Astrocyte (in vitro differentiated cells and primary cell): Measurements from ENCODE around the gene CBARP. TPM values are rescaled to one million over a fixed set of nuclear protein-coding genes. Genes with fewer than 3 reads are reported as not detected.

Source experiments
- DNase-seq: peaks from one replicate; pipeline ENCODE4 v3.0.0-alpha.2; 2010; ENCODE audit warnings: low read depth
- FAIRE-seq: peaks from 2 replicates; lab custom pipeline; 2011; peaks lifted over from hg19 to GRCh38; lab: Jason Lieb, UNC
- H2AFZ ChIP-seq: 2 replicates; pipeline ENCODE4 v1.6.0; 2012; ENCODE audit warnings: low read depth, low read length, inconsistent platforms
- H3K27ac ChIP-seq: 2 replicates; pipeline ENCODE4 v1.5.1; 2011; ENCODE audit warnings: low read depth, low read length, inconsistent platforms
- H3K27me3 ChIP-seq: 2 replicates; pipeline ENCODE4 v1.6.0; 2011; ENCODE audit warnings: low read length, inconsistent platforms; ENCODE audit not compliant: insufficient read depth
- H3K36me3 ChIP-seq: 2 replicates; pipeline ENCODE4 v1.5.1; 2011; ENCODE audit warnings: low read length, inconsistent platforms; ENCODE audit not compliant: insufficient read depth
- H3K4me1 ChIP-seq: 2 replicates; pipeline ENCODE4 v1.5.1; 2011; ENCODE audit warnings: low read length, inconsistent platforms; ENCODE audit not compliant: insufficient read depth
- H3K4me2 ChIP-seq: 2 replicates; pipeline ENCODE4 v1.6.0; 2012; ENCODE audit warnings: low read length, inconsistent platforms
- H3K4me3 ChIP-seq: 2 replicates; pipeline ENCODE4 v1.5.1; 2011; ENCODE audit warnings: low read depth, mild to moderate bottlenecking, low read length, inconsistent platforms; ENCODE audit not compliant: insufficient read depth
- H3K79me2 ChIP-seq: 2 replicates; pipeline ENCODE4 v1.6.0; 2012; ENCODE audit warnings: mild to moderate bottlenecking, low read length, inconsistent platforms; ENCODE audit not compliant: insufficient read depth
- H3K9ac ChIP-seq: 2 replicates; pipeline ENCODE4 v1.6.0; 2012; ENCODE audit warnings: mild to moderate bottlenecking, low read length, inconsistent platforms
- H3K9me3 ChIP-seq: 2 replicates; pipeline ENCODE4 v1.5.1; 2012; ENCODE audit warnings: low read depth, mild to moderate bottlenecking, low read length, inconsistent platforms; ENCODE audit not compliant: insufficient read depth
- H4K20me1 ChIP-seq: 2 replicates; pipeline ENCODE4 v1.6.0; 2012; ENCODE audit warnings: low read length, inconsistent platforms; ENCODE audit not compliant: insufficient read depth
- H3K27ac Mint-ChIP-seq: one replicate; pipeline ENCODE4 v1.8.0; 2021; ENCODE audit warnings: mild to moderate bottlenecking, mixed read lengths; ENCODE audit not compliant: unreplicated experiment
- H3K27me3 Mint-ChIP-seq: one replicate; pipeline ENCODE4 v1.8.0; 2021; ENCODE audit warnings: low read depth, mixed read lengths; ENCODE audit not compliant: unreplicated experiment
- H3K36me3 Mint-ChIP-seq: one replicate; pipeline ENCODE4 v1.8.0; 2021; ENCODE audit warnings: low read depth, mixed read lengths; ENCODE audit not compliant: unreplicated experiment
- H3K4me1 Mint-ChIP-seq: one replicate; pipeline ENCODE4 v1.8.0; 2021; ENCODE audit warnings: low read depth, mixed read lengths; ENCODE audit not compliant: unreplicated experiment
- H3K4me3 Mint-ChIP-seq: one replicate; pipeline ENCODE4 v1.8.0; 2021; ENCODE audit warnings: mild to moderate bottlenecking, moderate library complexity, mixed read lengths; ENCODE audit not compliant: unreplicated experiment
- H3K9me3 Mint-ChIP-seq: one replicate; pipeline ENCODE4 v1.8.0; 2021; ENCODE audit warnings: mild to moderate bottlenecking, mixed read lengths; ENCODE audit not compliant: unreplicated experiment
- EZH2 ChIP-seq: IDR thresholded peaks from 2 replicates; pipeline ENCODE4 v1.6.1; 2012; ENCODE audit warnings: mild to moderate bottlenecking, low read length, inconsistent platforms; ENCODE audit not compliant: insufficient read depth
- total RNA-seq: library from RNA; stranded (reverse); gene quantifications from 2 replicates; pipeline ENCODE4 v1.2.1, GENCODE V29; 2021
- TF ChIP-seq, protein P1 (sequence below): IDR thresholded peaks from 2 replicates; pipeline ENCODE4 v1.5.1; 2011; ENCODE audit warnings: low read depth, mild to moderate bottlenecking, inconsistent platforms, low read length, moderate library complexity; ENCODE audit not compliant: insufficient read depth

CBARP gene
- total RNA-seq, 1 donor from 2014 or later = 19.8 TPM

DNA sequence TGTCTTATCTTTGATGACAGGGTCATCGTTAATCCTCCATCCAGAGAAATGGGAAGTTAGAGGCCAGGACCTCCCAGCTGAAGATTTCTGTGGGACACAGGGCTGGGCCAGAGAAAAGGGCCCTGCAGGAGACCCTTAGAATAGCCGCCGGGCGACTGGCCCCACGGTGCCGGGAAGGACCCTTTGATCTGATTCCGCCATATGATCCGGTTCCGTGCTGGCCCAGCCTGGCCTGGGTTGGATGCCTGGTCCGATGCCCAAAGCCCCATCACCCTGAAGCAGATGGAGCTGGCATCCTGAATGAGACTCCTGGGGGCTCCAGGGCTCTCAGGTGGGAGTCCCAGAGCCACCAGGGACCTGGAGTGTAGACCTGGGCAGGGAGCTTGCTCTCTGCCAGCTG, 38.3 kb downstream of the CBARP start:
- no peak overlapping the region for H3K9ac ChIP-seq
- H3K27ac ChIP-seq = no peak overlapping the region
- H3K27me3 ChIP-seq = no peaks in the 10 kb centered on the region
- H3K79me2 ChIP-seq = no peaks in the 10 kb centered on the region
- no peaks in the 10 kb centered on the region for H4K20me1 ChIP-seq
- no peak overlapping the region for H2AFZ ChIP-seq
- Mint-ChIP-seq H3K4me3 (no peak overlapping the region), H3K9me3 (no peaks in the 10 kb centered on the region), H3K27ac (no peak overlapping the region), H3K27me3 (no peaks in the 10 kb centered on the region), H3K4me1 (peaks cover 8% of the 10 kb centered on the region), H3K36me3 (no peaks in the 10 kb centered on the region)
- no peak overlapping the region for H3K4me3 ChIP-seq
- no peak overlapping the region for H3K4me2 ChIP-seq
- H3K9me3 ChIP-seq = no peaks in the 10 kb centered on the region
- H3K4me1 ChIP-seq = peaks cover 7% of the 10 kb centered on the region
- H3K36me3 ChIP-seq = no peaks in the 10 kb centered on the region
- FAIRE-seq (no peak), DNase-seq (no peak)
- TF ChIP-seq, protein P1, sequence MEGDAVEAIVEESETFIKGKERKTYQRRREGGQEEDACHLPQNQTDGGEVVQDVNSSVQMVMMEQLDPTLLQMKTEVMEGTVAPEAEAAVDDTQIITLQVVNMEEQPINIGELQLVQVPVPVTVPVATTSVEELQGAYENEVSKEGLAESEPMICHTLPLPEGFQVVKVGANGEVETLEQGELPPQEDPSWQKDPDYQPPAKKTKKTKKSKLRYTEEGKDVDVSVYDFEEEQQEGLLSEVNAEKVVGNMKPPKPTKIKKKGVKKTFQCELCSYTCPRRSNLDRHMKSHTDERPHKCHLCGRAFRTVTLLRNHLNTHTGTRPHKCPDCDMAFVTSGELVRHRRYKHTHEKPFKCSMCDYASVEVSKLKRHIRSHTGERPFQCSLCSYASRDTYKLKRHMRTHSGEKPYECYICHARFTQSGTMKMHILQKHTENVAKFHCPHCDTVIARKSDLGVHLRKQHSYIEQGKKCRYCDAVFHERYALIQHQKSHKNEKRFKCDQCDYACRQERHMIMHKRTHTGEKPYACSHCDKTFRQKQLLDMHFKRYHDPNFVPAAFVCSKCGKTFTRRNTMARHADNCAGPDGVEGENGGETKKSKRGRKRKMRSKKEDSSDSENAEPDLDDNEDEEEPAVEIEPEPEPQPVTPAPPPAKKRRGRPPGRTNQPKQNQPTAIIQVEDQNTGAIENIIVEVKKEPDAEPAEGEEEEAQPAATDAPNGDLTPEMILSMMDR = no peak
- TF ChIP-seq EZH2 = no peak

DNA sequence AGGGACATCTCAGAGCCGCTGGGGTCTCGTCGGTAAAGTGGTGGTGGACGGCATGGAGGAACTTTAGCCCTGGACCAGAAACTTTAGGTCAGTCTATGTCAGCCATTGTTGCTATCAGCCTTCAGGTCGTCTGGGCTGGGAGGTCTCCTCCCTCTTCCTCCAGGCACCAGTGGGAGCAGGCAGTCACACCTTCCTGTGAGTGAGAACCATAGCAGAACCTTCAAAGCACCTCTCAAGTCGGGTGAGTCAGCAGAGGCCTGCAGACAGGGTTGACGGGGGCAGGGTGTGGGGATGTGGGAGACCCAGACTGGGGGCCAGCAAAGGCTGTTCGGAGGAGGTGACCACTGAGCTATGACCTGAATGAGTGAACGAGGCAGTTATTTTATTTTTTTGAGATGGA, 48.4 kb downstream of the CBARP start:
- H3K9me3 ChIP-seq = no peaks in the 10 kb centered on the region
- no peak for TF ChIP-seq EZH2
- TF ChIP-seq, protein P1 = no peak
- Mint-ChIP-seq H3K9me3 (no peaks in the 10 kb centered on the region), H3K27ac (peak overlapping the region; percentile 91), H3K4me1 (peaks cover 9% of the 10 kb centered on the region), H3K4me3 (peak overlapping the region; percentile 40), H3K27me3 (no peaks in the 10 kb centered on the region), H3K36me3 (peaks cover 1% of the 10 kb centered on the region)
- no peak for DNase-seq
- H3K27ac ChIP-seq = no peak overlapping the region
- no peak overlapping the region for H3K9ac ChIP-seq
- H3K4me1 ChIP-seq = peaks cover 7% of the 10 kb centered on the region
- no peaks in the 10 kb centered on the region for H3K27me3 ChIP-seq
- H3K4me2 ChIP-seq = no peak overlapping the region
- H3K4me3 ChIP-seq = no peak overlapping the region
- H4K20me1 ChIP-seq = no peaks in the 10 kb centered on the region
- peak overlapping the region; percentile 54 for H2AFZ ChIP-seq
- no peak for FAIRE-seq
- H3K36me3 ChIP-seq = no peaks in the 10 kb centered on the region
- no peaks in the 10 kb centered on the region for H3K79me2 ChIP-seq

DNA sequence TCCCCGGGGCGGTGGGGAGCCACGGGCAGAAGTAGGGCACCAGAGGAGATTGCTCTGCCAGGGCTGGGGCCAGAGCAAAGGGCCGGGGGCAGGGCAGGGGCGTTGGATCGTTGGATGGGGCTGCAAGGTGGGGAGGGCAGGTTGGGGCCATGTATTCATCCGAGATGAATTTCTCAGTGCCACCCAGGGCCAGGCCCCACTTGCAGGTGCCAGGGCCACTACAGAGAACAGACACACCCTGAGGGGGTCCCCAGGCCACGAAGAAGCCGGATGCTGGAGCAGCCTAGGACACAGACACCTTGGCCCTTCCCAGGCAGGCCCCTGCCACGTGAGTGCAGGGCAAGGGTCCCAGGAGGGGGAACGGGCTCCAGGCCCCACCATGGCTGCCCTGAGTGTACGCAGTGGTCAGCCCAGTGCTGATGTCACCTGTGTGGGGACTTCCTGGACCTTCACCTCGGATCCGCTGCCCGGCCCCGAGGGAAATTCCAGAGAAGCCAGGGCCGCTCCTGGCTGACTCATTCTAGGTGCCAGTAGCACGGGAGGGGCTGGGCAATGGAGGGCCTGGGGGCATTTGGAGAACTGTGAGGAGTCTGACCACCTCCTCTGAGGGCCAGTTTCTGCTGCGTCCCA, 54.1 kb downstream of the CBARP start:
- H3K36me3 Mint-ChIP-seq = peaks cover 1% of the 10 kb centered on the region
- TF ChIP-seq, protein P1 = no peak
- Histone ChIP-seq H2AFZ (peak overlapping the region; percentile 34), H3K4me2 (peak overlapping the region; percentile 33), H3K9ac (peak overlapping the region; percentile 10), H4K20me1 (no peaks in the 10 kb centered on the region), H3K27me3 (no peaks in the 10 kb centered on the region), H3K36me3 (no peaks in the 10 kb centered on the region), H3K27ac (no peak overlapping the region), H3K4me3 (no peak overlapping the region), H3K4me1 (peaks cover 13% of the 10 kb centered on the region), H3K79me2 (no peaks in the 10 kb centered on the region), H3K9me3 (no peaks in the 10 kb centered on the region)
- H3K9me3 Mint-ChIP-seq = no peaks in the 10 kb centered on the region
- H3K4me1 Mint-ChIP-seq = peaks cover 4% of the 10 kb centered on the region
- no peaks in the 10 kb centered on the region for H3K27me3 Mint-ChIP-seq
- FAIRE-seq (no peak), DNase-seq (no peak)
- no peak overlapping the region for H3K4me3 Mint-ChIP-seq
- H3K27ac Mint-ChIP-seq = no peak overlapping the region
